H1 (cell line): Measurements from ENCODE around the gene RHOH. TPM values are rescaled to one million over a fixed set of nuclear protein-coding genes. Genes with fewer than 3 reads are reported as not detected.

Experiments used
- CHD2 ChIP-seq: IDR thresholded peaks from 2 replicates; pipeline ENCODE4 v1.6.1; 2012; ENCODE audit warnings: low read length, improper control_type of control experiment
- NRF1 ChIP-seq: IDR thresholded peaks from 2 replicates; pipeline ENCODE4 v1.6.1; 2011; ENCODE audit warnings: mild to moderate bottlenecking, low read depth, low read length, improper control_type of control experiment
- TEAD4 ChIP-seq: IDR thresholded peaks from 2 replicates; pipeline ENCODE4 v1.6.1; 2012; ENCODE audit warnings: low read depth, low read length, inconsistent platforms, mixed read lengths
- polyA plus RNA-seq, 7 experiments: library from polyadenylated mRNA; depleted of rRNA in 3 of 7; stranded (reverse) in 5 of 7; unstranded in 2 of 7; fragments of >200 nt in 5 of 7; fragments of 200-250 nt in 2 of 7; gene quantifications; 1 replicate in 5 of 7; 2 replicates in 1 of 7; 4 replicates in 1 of 7; pipeline versions ENCODE4 v1.2.1 to v1.2.3, GENCODE V29; 2011 to 2013; ENCODE audit warnings: missing spikeins in 2 of 7, mixed read lengths in 2 of 7
- total RNA-seq: library from RNA; stranded (reverse); fragmentation: NEBNext Ultra II Directional; extraction: Animal tissue kit (Norgen Biotek cat#: 25700); gene quantifications from 2 replicates; pipeline ENCODE4 v1.2.1, GENCODE V29; 2021

The RHOH gene
- total and polyA plus RNA-seq, 2 of the 8 experiments (the other 6 are each of a cell fraction or from before 2014, with no cell fraction given), result 5.9 to 6.9 TPM

DNA sequence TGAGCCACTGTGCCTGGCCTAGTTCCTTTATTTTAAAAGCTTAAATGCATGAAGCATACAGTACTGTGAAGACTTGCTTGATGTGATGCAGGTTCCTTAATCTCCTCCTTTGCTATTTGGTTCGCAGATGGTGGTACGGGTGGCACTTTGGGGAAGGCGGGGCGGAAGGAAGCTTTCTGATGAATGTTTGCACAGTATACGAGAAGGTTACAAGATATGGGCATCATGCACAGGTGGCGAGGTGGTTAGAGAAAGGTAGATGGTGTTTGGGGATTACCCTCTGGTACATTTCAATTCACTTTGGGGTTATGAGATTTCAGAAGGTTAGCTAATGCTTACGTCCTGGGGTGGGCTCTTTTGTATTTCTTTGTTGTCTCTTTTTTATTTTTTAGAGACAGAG lies 17.2 kb downstream of the RHOH start (continued):
- no peak for TF ChIP-seq NRF1
- no peak for TF ChIP-seq TEAD4
- no peak for TF ChIP-seq CHD2
